Gastrocnemius medialis (tissue), 4 donors: ENCODE measurements around the gene HFE.

ENCODE experiments used
- POLR2A ChIP-seq, 2 donors: fragments of 450-650 bp; IDR thresholded peaks; one replicate each; pipeline ENCODE4 v1.6.1; 2017; ENCODE audit warnings: antibody characterized with exemption in 2 of 2, mild to moderate bottlenecking in 2 of 2, moderate library complexity in 2 of 2
- TF ChIP-seq, protein P1 (sequence below), 5 experiments: fragments of 450-650 bp in 3 of 5; fragments of 200-600 bp in 2 of 5; sonication (generic) in 2 of 5; IDR thresholded peaks in 4 of 5; conservative IDR thresholded peaks in 1 of 5; 1 replicate in 4 of 5; 2 replicates in 1 of 5; pipeline ENCODE4 v1.5.1; 2016 to 2019; ENCODE audit warnings: antibody characterized with exemption in 5 of 5, mild to moderate bottlenecking in 3 of 5, moderate library complexity in 3 of 5

DNA sequence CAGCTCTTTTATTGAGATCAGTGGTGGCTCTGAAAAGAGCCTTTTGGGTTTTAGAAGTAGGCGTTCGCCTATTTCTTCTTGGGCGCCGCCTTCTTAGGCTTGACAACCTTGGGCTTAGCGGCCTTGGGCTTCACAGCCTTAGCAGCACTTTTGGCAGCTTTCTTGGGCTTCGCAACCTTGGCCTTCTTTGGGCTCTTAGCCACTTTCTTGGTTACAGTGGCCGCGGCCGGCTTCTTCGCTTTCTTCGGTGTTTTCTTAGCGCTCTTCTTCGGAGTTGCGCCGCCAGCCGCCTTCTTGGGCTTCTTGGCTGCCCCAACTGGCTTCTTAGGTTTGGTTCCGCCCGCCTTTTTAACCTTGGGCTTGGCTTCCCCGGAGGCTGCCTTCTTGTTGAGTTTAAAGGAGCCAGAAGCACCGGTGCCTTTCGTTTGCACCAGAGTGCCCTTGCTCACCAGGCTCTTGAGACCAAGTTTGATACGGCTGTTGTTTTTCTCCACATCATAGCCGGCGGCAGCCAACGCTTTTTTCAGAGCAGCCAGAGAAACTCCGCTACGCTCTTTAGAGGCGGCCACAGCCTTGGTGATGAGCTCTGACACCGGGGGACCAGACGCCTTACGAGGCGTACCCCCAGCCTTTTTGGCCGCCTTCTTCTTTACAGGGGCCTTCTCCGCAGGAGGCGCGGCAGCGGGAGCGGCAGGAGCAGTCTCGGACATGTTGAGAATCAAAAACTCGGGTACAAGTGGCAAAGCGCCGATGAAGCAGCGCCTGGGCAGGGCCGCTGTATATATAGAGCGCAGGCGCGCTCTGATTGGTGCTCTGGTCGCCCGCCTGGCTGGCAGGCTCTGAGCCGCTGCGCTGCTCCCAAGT is 31.3 kb upstream of the HFE start:
- TF ChIP-seq, protein P1, sequence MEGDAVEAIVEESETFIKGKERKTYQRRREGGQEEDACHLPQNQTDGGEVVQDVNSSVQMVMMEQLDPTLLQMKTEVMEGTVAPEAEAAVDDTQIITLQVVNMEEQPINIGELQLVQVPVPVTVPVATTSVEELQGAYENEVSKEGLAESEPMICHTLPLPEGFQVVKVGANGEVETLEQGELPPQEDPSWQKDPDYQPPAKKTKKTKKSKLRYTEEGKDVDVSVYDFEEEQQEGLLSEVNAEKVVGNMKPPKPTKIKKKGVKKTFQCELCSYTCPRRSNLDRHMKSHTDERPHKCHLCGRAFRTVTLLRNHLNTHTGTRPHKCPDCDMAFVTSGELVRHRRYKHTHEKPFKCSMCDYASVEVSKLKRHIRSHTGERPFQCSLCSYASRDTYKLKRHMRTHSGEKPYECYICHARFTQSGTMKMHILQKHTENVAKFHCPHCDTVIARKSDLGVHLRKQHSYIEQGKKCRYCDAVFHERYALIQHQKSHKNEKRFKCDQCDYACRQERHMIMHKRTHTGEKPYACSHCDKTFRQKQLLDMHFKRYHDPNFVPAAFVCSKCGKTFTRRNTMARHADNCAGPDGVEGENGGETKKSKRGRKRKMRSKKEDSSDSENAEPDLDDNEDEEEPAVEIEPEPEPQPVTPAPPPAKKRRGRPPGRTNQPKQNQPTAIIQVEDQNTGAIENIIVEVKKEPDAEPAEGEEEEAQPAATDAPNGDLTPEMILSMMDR (IDR thresholded peaks at IDR 0.05 in 4 of 5, conservative IDR thresholded peaks at IDR 0.05 in 1 of 5), result peak in 1 of 5 experiments; percentile 9
- TF ChIP-seq POLR2A (IDR thresholded peaks at IDR 0.05), result peak; percentile 95 to 96
